RKO (cell line): ENCODE data around the gene TUBA3C.
"Not testable (repeated sequence)": the region's sequence is repeated elsewhere in the genome, so short reads cannot be mapped to it uniquely, and the experiment has no call there.

Source experiments
- DNase-seq: peaks from one replicate; pipeline ENCODE4 v3.0.0-alpha.2; 2016; ENCODE audit warnings: low spot score

The TUBA3C gene

GRCh38 chr13:19181621-19182485 is at the start of gene TUBA3C:
Gene TUBA3C (minus strand): TSS chr13:19181824. CDS start chr13:19181747, 77 bp downstream.
- no peak for DNase-seq

GRCh38 chr13:19207413-19207812 is 25.8 kb upstream of the TUBA3C start:
- peak; percentile 54 for DNase-seq

- DNase-seq: not testable (repeated sequence)
Observed at GRCh38 chr13:19192622-19193021, 11.0 kb upstream of the TUBA3C start.

- DNase-seq: not testable (repeated sequence)
Observed at GRCh38 chr13:19189911-19190310, 8.3 kb upstream of the TUBA3C start.

GRCh38 chr13:19189368-19189767 is 7.7 kb upstream of the TUBA3C start:
- DNase-seq: not testable (repeated sequence)

GRCh38 chr13:19185865-19186645 is 4.4 kb upstream of the TUBA3C start:
- no peak for DNase-seq

- DNase-seq: no peak
Observed at GRCh38 chr13:19185086-19185864, 3.7 kb upstream of the TUBA3C start.

- no peak for DNase-seq
Observed at GRCh38 chr13:19184176-19184575, 2.6 kb upstream of the TUBA3C start.

GRCh38 chr13:19183676-19184075 is 2.1 kb upstream of the TUBA3C start:
- DNase-seq: no peak

- no peak for DNase-seq
Observed at GRCh38 chr13:19182536-19182935, 912 bp upstream of the TUBA3C start.

GRCh38 chr13:19181021-19181620 is 503 bp downstream of the TUBA3C start:
- DNase-seq: no peak

- no peak for DNase-seq
Observed at GRCh38 chr13:19179916-19180315, 1.7 kb downstream of the TUBA3C start.

GRCh38 chr13:19178901-19179593 is 2.6 kb downstream of the TUBA3C start:
- no peak for DNase-seq

GRCh38 chr13:19176981-19177776 is 4.4 kb downstream of the TUBA3C start:
- not testable (repeated sequence) for DNase-seq

- DNase-seq: no peak
Observed at GRCh38 chr13:19173752-19174151, 7.9 kb downstream of the TUBA3C start.

- no peak for DNase-seq
Observed at GRCh38 chr13:19172647-19173030, 9.0 kb downstream of the TUBA3C start.

GRCh38 chr13:19172007-19172646 is 9.5 kb downstream of the TUBA3C start:
- DNase-seq: no peak

GRCh38 chr13:19171563-19171962 is 10.1 kb downstream of the TUBA3C start:
- DNase-seq: no peak

GRCh38 chr13:19169991-19170390 is 11.6 kb downstream of the TUBA3C start:
- DNase-seq: no peak

- DNase-seq: no peak
Observed at GRCh38 chr13:19169496-19169895, 12.1 kb downstream of the TUBA3C start.
